Measurements from ENCODE around the gene SLAMF6.
"Not testable (repeated sequence)": the region's sequence is repeated elsewhere in the genome, so short reads cannot be mapped to it uniquely, and the experiment has no call there.

The SLAMF6 gene

GRCh38 chr1:160503087-160503486 is 20.0 kb downstream of the SLAMF6 start:
- TF ChIP-seq ZNF274 (IDR thresholded peaks at IDR 0.05; ENCODE audit: low read depth, low read length): no peak
- no peak overlapping the region for H3K4me3 ChIP-seq (ENCODE audit: low read length)

GRCh38 chr1:160500321-160500990 is 22.6 kb downstream of the SLAMF6 start:
- TF ChIP-seq ZNF274 (IDR thresholded peaks at IDR 0.05; ENCODE audit: low read depth, low read length): no peak
- no peak overlapping the region for H3K4me3 ChIP-seq (ENCODE audit: low read length)

GRCh38 chr1:160499631-160500030 is 23.4 kb downstream of the SLAMF6 start:
- TF ChIP-seq ZNF274 (IDR thresholded peaks at IDR 0.05; ENCODE audit: low read depth, low read length): no peak
- H3K4me3 ChIP-seq (ENCODE audit: low read length): no peak overlapping the region

GRCh38 chr1:160498301-160499065 is 24.6 kb downstream of the SLAMF6 start:
- H3K4me3 ChIP-seq (ENCODE audit: low read length): not testable (repeated sequence)

GRCh38 chr1:160496334-160496733 is 26.7 kb downstream of the SLAMF6 start:
- H3K4me3 ChIP-seq (ENCODE audit: low read length): no peak overlapping the region
- TF ChIP-seq ZNF274 (IDR thresholded peaks at IDR 0.05; ENCODE audit: low read depth, low read length): no peak

- TF ChIP-seq ZNF274 (IDR thresholded peaks at IDR 0.05; ENCODE audit: low read depth, low read length): no peak
- H3K4me3 ChIP-seq (ENCODE audit: low read length): no peak overlapping the region
Observed at GRCh38 chr1:160494620-160495019, 28.4 kb downstream of the SLAMF6 start.

GRCh38 chr1:160492617-160493016 is 30.4 kb downstream of the SLAMF6 start:
- H3K4me3 ChIP-seq (ENCODE audit: low read length): no peak overlapping the region
- no peak for TF ChIP-seq ZNF274 (IDR thresholded peaks at IDR 0.05; ENCODE audit: low read depth, low read length)

- H3K4me3 ChIP-seq (ENCODE audit: low read length): no peak overlapping the region
- no peak for TF ChIP-seq ZNF274 (IDR thresholded peaks at IDR 0.05; ENCODE audit: low read depth, low read length)
Observed at GRCh38 chr1:160491981-160492380, 31.1 kb downstream of the SLAMF6 start.

- no peak overlapping the region for H3K4me3 ChIP-seq (ENCODE audit: low read length)
- no peak for TF ChIP-seq ZNF274 (IDR thresholded peaks at IDR 0.05; ENCODE audit: low read depth, low read length)
Observed at GRCh38 chr1:160491017-160491416, 32.0 kb downstream of the SLAMF6 start.

- TF ChIP-seq ZNF274 (IDR thresholded peaks at IDR 0.05; ENCODE audit: low read depth, low read length): no peak
- no peak overlapping the region for H3K4me3 ChIP-seq (ENCODE audit: low read length)
Observed at GRCh38 chr1:160489513-160490261, 33.4 kb downstream of the SLAMF6 start.

- no peak for TF ChIP-seq ZNF274 (IDR thresholded peaks at IDR 0.05; ENCODE audit: low read depth, low read length)
- no peak overlapping the region for H3K4me3 ChIP-seq (ENCODE audit: low read length)
Observed at GRCh38 chr1:160488347-160489058, 34.6 kb downstream of the SLAMF6 start.

- no peak overlapping the region for H3K4me3 ChIP-seq (ENCODE audit: low read length)
- no peak for TF ChIP-seq ZNF274 (IDR thresholded peaks at IDR 0.05; ENCODE audit: low read depth, low read length)
Observed at GRCh38 chr1:160486453-160486852, 36.6 kb downstream of the SLAMF6 start.

- no peak for TF ChIP-seq ZNF274 (IDR thresholded peaks at IDR 0.05; ENCODE audit: low read depth, low read length)
- H3K4me3 ChIP-seq (ENCODE audit: low read length): no peak overlapping the region
Observed at GRCh38 chr1:160483505-160484185, 39.4 kb downstream of the SLAMF6 start.

Measured in GM08714 (cell line).